Dermis blood vessel endothelial cell (primary cell): ENCODE data around the gene IL1RL2. TPM values are rescaled to one million over a fixed set of nuclear protein-coding genes. Genes with fewer than 3 reads are reported as not detected.
A peak's percentile ranks its signal among the peaks of the same experiment; 100 is the strongest.

Experiments used
- DNase-seq: peaks from one replicate; pipeline ENCODE4 v3.0.0; 2010
- total RNA-seq: library from RNA; depleted of rRNA; stranded (reverse); fragments of >200 nt; gene quantifications from 2 replicates; pipeline ENCODE4 v1.2.3, GENCODE V29; 2014

Gene IL1RL2
- total RNA-seq, 1 donor from 2014 or later, result 0.34 TPM

DNA sequence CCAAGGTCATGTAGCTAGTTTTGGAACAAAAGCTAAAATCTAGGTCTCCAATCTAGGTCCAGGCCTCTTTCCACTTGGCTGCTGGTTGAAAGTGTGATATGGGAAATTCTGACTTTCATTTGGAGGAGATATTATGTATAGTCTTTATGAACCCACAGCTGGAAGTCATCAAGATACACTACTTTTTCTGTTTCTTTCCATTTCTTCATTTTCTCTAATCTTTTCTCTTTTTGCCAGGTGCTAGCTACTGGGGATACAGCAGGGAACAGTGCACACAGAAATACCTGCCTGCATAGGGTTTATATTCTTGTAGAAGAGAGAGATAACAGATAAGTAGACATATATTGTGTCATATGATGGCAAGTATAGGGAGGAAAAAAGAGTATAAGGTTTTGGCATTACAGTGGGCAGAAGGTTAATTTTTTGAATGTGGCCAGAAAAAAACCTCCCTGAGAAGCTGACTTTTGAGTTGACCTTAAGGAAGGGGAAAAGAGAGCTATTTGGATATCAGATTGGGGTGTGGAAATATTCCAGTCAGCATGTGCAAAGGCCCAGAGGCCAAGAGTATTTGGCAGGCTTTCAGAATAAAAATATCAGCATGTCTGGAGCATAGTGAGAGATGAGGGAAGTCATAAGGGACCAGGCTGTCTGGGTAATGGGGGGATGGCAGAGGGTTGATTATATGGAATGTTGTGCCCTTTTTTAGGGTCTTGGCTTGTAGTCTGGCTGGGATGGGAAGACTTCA, 28.6 kb upstream of the IL1RL2 start:
- no peak for DNase-seq

DNA sequence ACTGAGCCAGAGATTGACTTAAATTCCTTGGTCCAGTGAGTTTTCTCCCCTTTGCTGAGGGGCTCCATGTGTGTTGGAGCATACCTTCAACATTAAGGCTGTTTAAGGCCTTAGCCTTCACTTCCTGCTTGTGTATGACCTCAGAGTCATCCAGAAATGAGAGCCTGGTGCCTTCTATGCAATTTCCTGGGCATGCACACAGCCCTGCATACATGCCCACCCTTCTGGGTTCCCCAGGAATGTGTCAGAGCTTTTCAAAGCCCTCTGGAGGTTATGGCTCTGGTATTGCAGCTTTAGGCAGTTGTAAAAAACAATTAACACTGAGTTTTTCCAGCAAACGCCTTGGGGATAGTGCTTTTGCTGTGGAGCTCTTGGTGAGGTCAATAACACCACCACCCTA, 27.5 kb upstream of the IL1RL2 start:
- no peak for DNase-seq

DNA sequence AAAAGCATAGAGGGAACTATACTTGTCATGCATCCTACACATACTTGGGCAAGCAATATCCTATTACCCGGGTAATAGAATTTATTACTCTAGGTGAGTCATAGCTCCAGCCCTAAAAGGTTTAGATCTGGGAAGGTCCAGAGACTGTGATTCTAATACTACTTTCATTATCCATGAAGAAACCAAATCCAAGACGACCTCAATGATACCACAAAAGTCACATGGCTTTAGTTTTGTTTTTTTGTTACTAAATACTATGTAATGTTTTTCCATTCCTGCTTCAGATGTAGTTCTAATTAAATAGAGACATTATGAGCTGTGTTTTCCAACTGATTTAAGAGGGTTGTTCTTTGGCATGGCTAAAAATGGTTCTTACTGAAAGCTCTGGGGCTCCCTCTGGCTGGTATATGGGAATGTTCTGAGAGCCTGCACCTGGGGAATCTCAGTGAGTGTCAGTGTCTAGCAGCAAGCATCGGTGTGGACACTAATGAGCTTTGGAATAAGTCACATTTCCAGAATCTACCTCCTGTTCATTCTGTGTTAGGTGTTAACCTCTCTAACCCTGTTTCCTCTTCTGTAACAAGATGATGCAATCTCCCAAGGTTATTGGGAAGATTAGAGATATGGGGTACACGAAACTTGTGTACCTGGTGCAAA, 20.5 kb upstream of the IL1RL2 start:
- peak; percentile 67 for DNase-seq

DNA sequence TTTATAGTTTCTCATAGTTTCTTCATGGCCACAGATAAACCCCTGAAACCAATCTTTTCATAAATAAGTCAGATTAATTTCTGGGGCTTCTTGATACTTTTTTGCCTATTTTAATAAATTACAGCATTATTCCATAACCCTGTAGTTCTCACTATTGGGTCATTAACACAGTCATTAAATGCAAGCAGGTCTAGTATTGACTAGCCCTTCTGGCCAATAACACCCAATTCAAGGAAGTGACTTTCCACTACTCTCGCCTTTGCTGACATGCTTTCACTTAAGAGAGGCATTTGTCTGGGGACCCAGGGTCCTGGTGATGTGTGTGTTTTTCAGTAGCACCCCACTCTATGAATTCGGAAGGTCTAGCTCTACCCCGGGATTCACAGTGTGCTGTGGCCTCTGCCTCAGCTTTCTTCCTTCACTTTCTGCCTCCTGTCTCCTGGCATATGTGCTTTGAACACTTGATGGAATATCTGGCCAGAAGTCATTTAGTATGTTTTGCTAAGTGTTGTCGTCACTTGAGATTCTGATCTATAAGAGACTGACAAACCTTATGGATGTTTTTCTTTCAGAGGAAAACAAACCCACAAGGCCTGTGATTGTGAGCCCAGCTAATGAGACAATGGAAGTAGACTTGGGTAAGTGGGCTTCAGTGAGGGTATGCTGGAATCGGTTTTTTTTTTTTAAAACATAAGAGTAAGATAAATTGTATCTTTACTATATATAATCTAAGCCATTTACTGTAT, 18.6 kb upstream of the IL1RL2 start:
- no peak for DNase-seq

DNA sequence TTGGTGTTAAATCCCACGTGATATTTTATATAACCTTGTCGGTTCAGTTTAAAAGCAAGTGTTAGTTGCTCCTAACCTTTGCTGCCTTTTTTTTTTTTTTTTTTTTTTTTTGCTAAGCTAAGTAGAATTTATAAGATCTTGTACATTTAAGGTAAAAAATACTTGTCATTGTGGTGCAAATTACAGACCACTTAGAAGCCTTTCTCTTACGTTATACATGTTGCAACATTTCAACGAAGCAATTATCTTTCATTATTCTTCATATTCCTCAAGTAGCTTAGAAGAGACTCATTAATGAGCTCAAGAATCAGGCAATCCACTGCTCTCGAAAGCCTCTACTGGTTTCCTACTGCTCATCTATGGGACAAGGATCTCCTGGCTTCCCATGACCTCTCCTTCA, 14.9 kb upstream of the IL1RL2 start:
- DNase-seq, result no peak

DNA sequence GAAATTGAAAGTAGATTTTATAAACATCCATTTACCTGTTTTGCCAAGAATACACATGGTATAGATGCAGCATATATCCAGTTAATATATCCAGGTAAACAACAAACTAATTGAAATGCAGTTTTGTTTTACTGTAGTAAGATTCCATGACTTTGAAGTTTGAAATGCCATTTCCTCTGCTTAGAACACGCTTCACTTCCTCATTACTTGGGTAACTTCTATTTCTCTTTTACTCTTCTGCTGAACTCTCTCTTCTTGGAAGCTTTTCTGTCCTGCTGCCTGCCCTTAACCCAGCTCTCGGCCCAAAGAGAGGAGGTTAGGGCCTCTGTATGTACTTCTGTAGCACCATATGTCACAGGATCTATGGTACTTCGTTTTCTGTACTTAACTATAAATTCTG, 14.1 kb upstream of the IL1RL2 start:
- DNase-seq, result no peak

DNA sequence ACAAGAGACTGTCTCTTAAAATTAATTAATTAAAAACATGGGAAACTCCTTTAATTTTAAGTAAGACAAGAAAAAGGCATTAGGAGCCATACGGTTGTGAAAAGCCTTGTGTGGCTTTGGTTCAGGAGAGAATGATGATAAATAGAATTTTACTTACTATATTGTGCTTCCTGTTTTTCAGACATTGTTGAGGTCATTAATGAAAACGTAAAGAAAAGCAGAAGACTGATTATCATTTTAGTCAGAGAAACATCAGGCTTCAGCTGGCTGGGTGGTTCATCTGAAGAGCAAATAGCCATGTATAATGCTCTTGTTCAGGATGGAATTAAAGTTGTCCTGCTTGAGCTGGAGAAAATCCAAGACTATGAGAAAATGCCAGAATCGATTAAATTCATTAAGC, 10.7 kb upstream of the IL1RL2 start:
- DNase-seq, result no peak

DNA sequence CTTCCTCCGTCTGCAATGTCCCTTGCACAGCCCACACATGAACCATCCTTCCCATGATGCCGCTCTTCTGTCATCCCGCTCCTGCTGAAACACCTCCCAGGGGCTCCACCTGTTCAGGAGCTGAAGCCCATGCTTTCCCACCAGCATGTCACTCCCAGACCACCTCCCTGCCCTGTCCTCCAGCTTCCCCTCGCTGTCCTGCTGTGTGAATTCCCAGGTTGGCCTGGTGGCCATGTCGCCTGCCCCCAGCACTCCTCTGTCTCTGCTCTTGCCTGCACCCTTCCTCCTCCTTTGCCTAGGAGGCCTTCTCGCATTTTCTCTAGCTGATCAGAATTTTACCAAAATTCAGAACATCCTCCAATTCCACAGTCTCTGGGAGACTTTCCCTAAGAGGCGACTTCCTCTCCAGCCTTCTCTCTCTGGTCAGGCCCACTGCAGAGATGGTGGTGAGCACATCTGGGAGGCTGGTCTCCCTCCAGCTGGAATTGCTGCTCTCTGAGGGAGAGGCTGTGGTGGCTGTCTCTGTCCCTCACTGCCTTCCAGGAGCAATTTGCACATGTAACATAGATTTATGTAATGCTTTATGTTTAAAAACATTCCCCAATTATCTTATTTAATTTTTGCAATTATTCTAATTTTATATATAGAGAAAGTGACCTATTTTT, 8.9 kb upstream of the IL1RL2 start:
- DNase-seq, result no peak

DNA sequence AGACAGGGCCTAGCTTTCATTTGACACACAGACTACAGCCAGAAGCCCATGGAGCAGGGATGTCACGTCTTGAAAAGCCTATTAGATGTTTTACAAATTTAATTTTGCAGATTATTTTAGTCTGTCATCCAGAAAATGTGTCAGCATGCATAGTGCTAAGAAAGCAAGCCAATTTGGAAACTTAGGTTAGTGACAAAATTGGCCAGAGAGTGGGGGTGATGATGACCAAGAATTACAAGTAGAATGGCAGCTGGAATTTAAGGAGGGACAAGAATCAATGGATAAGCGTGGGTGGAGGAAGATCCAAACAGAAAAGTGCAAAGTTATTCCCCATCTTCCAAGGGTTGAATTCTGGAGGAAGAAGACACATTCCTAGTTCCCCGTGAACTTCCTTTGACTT, 7.8 kb upstream of the IL1RL2 start:
- DNase-seq, result no peak

DNA sequence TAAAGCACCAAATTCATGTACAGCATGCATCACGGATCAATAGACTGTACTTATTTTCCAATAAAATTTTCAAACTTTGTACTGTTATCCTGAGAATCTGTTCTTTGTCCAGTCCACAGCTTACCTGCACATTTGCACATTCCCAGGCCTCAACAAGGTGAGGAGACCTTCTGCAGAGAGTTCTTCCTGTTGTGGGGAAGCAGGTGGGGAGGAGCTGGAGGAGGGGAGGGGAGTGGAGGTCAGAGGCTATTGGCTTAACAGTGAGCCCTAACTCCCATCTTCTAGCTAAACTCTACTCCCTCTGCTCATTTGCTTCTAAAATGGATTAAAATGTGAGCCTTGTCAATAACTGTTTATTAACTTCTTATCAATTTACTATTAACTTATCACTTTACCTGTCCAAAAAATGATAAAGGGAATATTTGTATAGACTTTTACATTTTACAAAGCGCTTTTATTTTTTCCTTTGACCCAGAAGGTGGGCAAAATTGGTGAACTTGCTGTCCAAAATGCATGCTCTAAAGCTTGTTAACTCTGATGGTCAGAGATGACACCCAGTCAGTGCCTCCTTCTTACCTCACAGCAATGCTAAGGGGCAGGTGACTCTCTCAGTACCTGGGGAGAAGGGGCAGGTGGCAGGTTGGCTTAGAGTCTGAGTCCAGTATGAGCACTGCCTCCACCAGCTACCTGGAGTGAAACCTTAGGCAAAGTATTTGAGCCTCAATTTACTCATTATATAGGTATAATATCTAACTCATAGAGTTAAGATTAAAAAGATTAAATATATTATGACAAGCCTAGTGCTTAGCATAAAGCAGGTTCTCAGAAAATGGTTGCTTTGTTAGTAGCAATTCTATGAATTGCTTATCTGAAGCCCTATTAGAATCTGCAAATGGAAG, 6.8 kb upstream of the IL1RL2 start:
- no peak for DNase-seq

DNA sequence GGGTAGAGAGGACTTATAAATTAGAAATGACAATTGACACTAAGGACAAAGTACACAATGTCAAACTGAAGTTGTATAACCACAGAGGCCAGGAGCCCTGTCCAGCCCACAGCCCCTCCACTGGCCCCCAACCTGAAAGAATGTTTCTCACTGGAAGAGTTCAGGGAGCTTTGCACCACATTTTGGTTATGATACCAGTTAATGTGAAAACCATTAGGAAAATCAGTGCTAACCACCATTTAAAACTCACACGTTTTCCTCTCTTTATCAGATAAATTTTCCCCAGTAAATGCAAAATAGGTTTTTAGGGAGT, 6.2 kb upstream of the IL1RL2 start:
- no peak for DNase-seq

DNA sequence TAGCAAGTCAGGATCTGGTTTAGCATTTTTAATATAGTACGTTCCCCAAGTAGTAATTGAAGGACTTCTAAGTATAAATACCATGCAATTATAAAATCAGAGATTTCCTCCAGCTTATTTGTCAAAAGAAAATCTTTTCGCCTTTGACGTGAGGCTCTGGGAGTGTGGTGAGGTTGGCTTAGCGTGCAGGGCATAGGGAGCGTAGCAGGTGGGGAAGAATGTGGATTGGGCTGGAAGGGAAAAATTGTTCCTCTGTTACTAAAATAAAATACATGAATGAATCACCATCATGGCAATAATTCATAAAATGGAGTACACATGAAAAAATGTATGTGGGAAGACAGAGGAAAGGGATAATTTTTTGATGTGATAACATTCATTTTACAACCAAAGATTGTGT, 5.4 kb upstream of the IL1RL2 start:
- DNase-seq, result no peak

DNA sequence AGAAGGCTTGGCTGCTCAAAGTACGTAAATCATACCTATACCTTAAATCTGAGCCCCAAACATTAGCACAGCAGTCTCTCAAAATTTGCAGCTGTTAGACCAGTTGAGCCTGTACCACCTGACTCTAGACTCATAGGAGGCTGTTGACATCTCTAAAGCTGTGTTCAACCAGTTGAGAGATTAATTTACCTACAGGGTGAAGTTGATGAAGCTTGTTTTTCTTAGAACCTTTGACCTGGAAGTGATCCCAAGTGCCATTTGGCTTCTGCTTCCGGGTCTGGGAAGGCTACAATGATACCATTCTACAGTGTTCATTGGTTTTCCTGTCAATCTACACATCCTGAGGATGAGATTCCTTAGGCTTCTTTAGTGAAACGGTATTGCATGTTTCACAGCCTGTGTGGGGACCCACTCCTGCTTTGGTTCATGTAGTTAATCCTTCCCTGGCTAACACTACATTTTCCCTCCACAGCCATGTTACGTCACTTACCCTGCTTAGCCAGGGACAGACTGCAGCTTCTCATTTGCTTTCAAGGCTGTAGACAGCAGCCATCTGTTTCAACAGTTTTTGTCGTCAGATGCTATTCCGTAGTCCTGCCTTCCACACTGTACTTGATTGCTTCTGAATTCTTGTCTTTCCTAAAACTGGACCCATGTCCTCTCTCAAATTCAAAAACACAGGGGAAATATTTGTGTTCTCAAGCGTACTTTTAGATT, 4.7 kb upstream of the IL1RL2 start:
- no peak for DNase-seq

DNA sequence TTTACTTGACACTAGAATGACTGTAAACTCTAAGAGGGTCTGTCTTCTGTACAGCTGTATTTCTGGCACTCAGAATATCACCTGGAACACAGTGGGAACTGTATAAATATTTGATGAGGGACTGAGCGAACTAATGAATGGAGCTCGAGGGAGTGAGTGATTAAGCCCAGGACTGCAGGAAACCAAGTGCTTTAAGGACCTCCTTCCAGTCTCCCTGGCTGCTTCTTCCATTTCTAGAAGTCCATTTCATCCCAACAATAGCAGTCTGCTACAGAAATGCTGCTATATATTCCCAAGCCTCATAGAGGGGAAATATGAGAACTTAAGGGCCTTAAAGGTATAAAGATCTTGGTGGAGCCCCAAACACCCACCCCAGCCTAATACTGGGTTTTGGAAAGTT, 2.8 kb upstream of the IL1RL2 start:
- no peak for DNase-seq

DNA sequence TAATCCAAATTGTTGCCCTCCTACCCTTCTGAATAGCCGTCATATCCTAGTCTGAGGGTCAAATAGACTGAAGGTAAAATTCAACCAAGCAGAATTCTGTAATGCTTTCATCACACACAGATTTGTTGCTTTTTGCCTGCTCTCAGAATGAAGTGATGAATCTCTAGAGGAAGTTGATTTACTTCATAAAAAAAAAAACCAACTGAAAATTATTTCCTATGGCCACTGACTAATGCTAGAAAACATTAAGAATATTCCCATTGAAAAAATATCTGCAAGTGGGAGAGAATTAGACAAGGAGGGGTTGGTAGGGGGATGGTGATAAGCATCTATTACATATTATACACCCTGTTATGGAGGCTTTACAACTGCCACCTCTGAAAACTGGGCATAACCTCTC, 2.3 kb upstream of the IL1RL2 start:
- peak; percentile 2 for DNase-seq

DNA sequence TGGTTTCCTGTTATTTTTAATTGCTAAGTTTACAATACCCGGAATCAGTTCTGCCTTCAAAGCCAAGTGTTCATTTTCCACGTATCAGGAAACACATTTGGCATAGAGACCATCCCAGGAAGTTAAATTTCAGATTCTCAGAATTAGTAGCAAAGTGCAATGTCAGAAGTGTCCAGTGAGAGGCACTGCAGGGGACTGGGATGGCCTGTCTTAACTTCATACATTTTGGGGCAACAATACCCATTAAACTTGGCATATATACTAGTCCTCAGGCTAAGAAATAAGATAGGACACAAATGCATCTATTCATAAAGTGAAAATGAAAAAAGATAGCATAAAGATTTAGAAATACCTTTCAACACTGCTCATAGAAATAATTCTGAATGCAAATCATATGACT, 1.5 kb upstream of the IL1RL2 start:
- DNase-seq, result peak; percentile 79

DNA sequence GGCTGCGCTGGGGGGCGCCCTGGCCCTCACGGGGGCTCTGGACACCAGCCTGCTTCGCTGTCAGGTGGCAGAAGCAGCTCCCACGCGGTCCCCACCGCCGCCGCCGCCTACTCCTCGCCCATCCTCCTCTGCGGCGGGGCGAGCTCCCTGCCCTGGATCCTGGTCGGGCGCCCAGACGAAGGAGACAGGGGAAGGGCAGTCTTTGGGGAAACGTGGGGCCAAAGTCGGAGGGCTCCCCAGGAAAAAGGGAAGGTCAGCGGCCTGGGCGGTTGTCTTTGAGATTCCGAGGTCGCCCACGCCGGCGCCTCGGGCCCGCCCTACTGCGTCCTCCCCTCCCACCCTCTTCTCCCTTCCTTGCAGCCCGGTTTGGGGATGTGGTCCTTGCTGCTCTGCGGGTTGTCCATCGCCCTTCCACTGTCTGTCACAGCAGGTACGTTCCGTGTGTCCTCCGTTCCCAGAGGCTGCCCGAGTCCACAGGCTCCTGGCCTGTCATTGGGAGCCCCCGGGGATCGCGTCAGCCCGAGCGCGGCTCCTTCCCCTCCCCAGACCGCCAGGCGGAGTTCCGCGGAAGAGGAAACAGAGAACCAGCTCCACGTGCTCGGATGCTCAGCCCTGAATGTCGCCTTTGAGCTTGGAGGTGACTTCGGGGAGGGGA, 800 bp downstream of the IL1RL2 start:
- DNase-seq, result no peak

DNA sequence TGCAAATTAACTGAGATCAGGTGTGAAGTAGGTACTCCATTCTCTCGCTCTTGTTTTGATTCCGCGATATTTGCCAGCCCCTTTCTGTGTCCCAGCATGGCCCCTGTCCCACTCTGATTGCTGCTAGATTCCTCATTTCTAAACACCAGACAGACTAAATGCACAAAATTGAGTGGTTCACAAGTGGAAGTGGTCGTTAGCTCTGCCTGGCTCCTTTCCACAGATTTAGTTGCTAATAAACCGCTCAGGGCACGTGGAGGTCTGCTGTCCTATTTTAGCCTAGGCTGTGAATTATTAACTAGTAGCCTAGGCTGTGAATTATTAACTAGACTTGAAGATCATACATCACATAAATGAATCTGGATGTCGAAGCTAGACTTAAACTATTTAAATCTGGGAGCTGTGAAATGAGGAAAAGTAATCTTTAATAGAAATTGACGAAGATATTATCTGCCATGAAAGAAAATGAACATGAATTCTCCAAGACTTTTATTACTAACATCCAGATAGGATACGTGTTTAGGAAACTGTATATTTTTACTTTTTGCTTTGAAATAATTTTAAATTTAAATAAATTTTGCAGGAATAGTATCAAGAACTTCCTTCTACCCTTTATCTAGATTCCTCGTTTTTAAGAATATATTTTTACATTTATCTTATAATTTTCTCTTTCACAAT, 3.7 kb downstream of the IL1RL2 start:
- no peak for DNase-seq

DNA sequence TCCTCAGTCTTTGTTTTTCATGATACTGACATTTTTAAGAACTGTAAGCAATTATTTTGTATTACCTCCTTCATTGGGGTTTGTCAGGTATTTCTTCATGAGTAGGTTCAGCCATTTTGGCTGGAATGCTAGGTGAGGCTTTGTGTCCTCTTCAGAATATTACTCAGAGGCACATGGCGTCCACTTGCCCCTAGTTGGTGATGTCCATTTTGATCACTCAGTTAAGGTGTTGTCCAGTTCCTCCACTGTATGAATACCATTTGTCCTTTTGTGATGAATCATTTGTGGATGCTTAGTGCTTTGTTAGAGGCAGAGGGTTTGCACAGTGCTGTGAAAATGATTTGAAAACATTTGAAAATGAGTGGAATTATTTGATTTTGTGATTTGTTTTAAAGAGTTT, 4.7 kb downstream of the IL1RL2 start:
- no peak for DNase-seq

DNA sequence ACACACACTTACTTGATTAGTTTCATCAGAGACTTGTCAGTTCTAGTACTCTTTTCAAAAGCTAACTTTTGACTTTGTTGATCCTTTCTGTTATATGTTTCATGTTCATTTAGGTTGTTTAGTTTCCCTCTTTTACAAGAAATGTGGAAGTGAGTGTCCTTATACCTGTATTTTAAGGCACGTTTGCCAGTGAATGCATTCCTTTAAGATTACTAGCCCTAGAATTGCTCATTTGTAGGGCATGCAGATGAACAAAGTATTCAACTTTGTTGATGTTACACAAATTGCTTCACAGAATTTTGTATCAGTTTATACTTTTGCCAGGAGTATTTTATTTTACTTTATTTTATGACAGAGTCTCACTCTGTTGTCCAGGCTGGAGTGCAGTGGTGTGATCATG, 6.3 kb downstream of the IL1RL2 start:
- DNase-seq, result no peak
